ENCODE data around the gene TEAD1. TPM values are rescaled to one million over a fixed set of nuclear protein-coding genes. Genes with fewer than 3 reads are reported as not detected.

The TEAD1 gene
- total RNA-seq, 1 donor from 2014 or later, result 62.5 TPM

DNA sequence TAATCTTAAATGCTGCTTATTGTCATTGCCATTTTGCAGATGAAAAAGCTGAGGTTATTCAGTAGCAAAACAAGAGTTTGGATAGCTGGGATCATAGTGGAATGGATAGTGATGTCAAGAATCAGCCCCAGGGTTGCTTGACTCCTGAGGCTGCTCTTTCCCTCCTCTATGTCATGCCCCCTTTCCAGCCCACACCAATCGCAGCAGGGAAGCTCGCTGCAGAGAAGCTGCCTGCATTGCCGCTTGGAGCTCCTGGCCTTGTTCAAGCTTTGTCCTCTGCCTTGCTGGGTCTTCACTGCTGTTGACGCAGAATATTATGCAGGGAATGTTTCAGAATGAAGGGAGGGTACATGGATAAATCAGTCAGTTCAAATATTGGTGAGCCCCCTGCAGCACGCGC lies 206.1 kb downstream of the TEAD1 start:
- H3K36me3 Mint-ChIP-seq (ENCODE audit: unreplicated experiment), result peaks cover 15% of the 10 kb centered on the region

DNA sequence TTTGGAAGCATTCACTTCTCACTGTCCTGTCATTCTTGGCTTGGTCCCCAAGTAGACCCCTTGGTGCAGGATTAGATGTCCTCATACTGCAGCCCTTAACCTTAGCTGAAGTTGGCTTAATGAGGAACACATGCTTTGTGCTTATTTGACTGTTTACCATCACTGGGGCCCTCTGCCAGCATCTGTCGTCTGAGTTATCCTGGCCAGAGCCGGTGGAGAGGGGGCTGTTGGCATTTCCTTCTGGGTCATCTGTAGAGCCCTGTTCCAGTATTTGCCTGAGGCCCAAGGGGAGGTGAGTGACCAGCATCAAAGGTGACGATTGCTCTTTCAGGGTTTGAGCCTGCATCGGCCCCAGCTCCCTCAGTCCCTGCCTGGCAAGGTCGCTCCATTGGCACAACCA lies 208.4 kb downstream of the TEAD1 start:
- H3K4me1 Mint-ChIP-seq (ENCODE audit: low read depth, unreplicated experiment), result peaks cover 11% of the 10 kb centered on the region
- no peak for DNase-seq
- H3K27ac Mint-ChIP-seq (ENCODE audit: unreplicated experiment), result no peak overlapping the region
- H3K4me3 Mint-ChIP-seq (ENCODE audit: unreplicated experiment), result no peak overlapping the region
- H3K36me3 Mint-ChIP-seq (ENCODE audit: unreplicated experiment), result peaks cover 12% of the 10 kb centered on the region
- peaks cover 6% of the 10 kb centered on the region for H3K9me3 Mint-ChIP-seq (ENCODE audit: unreplicated experiment)
- TF ChIP-seq, protein P1, sequence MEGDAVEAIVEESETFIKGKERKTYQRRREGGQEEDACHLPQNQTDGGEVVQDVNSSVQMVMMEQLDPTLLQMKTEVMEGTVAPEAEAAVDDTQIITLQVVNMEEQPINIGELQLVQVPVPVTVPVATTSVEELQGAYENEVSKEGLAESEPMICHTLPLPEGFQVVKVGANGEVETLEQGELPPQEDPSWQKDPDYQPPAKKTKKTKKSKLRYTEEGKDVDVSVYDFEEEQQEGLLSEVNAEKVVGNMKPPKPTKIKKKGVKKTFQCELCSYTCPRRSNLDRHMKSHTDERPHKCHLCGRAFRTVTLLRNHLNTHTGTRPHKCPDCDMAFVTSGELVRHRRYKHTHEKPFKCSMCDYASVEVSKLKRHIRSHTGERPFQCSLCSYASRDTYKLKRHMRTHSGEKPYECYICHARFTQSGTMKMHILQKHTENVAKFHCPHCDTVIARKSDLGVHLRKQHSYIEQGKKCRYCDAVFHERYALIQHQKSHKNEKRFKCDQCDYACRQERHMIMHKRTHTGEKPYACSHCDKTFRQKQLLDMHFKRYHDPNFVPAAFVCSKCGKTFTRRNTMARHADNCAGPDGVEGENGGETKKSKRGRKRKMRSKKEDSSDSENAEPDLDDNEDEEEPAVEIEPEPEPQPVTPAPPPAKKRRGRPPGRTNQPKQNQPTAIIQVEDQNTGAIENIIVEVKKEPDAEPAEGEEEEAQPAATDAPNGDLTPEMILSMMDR (IDR thresholded peaks at IDR 0.05; ENCODE audit: partially characterized antibody, unreplicated experiment), result no peak
- H3K27me3 Mint-ChIP-seq (ENCODE audit: unreplicated experiment), result peaks cover 6% of the 10 kb centered on the region

More for the DNA sequence above, 206.1 kb downstream of the TEAD1 start:
- no peak overlapping the region for H3K27ac Mint-ChIP-seq (ENCODE audit: unreplicated experiment)
- peaks cover 6% of the 10 kb centered on the region for H3K4me1 Mint-ChIP-seq (ENCODE audit: low read depth, unreplicated experiment)
- peaks cover 8% of the 10 kb centered on the region for H3K27me3 Mint-ChIP-seq (ENCODE audit: unreplicated experiment)
- TF ChIP-seq, protein P1 (IDR thresholded peaks at IDR 0.05; ENCODE audit: partially characterized antibody, unreplicated experiment), result no peak
- DNase-seq, result no peak
- peaks cover 6% of the 10 kb centered on the region for H3K9me3 Mint-ChIP-seq (ENCODE audit: unreplicated experiment)
- no peak overlapping the region for H3K4me3 Mint-ChIP-seq (ENCODE audit: unreplicated experiment)

DNA sequence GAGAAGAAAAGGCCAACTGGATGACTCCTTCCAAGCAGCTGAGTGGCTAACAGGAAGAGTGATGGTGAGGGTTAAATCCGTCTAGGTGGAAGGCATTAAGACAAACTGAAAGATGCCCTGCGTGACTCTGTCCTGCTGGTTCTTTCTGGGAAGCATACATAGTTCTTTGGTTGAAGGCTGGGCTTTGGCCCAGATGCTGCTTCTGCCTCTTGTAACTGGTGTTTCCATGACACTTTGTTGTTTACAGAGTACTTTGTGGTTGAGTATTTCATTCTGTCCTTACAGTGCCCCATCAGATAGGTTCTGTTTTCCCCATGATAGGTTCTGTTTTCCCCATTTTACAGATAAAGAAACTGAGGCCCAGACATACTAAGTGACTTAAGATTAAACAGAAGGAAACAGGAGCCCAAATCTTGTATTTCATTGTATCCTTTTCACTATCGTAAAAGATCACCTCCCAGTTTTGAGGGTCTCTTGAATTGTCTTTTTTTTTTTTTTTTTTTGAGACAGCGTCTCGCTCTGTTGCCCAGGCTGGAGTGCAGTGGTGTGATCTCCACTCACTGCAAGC lies 210.6 kb downstream of the TEAD1 start:
- Mint-ChIP-seq H3K9me3 (ENCODE audit: unreplicated experiment) (peaks cover 8% of the 10 kb centered on the region), H3K4me3 (ENCODE audit: unreplicated experiment) (no peak overlapping the region), H3K4me1 (ENCODE audit: low read depth, unreplicated experiment) (peaks cover 15% of the 10 kb centered on the region), H3K27me3 (ENCODE audit: unreplicated experiment) (peaks cover 6% of the 10 kb centered on the region), H3K27ac (ENCODE audit: unreplicated experiment) (no peak overlapping the region), H3K36me3 (ENCODE audit: unreplicated experiment) (peaks cover 12% of the 10 kb centered on the region)
- DNase-seq, result no peak
- TF ChIP-seq, protein P1 (IDR thresholded peaks at IDR 0.05; ENCODE audit: partially characterized antibody, unreplicated experiment), result no peak

DNA sequence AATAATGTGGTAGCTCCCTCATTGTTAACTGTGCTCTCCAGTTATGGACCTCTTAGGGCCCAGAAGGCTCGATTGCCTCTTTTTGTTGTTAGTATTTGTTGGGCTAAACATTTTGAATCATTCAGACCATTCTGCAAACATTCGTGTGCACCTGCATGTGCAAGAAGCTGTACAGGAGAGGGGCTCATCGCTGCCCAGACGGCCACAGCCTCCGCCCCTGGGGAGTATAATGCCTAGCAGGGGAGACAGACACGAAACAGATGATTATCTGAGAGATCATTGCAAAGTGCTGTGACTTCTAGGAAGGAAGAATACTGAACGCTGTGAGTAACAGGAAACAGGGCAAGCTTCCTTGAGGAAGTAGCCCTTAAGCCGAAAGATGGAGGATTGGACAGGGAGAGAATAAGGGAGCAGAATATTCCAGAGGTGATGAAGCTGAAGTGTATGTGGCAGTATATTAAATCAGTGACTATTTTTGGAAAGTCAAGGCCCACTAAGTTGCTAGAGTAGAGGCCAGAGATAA lies 211.6 kb downstream of the TEAD1 start:
- no peak overlapping the region for H3K27ac Mint-ChIP-seq (ENCODE audit: unreplicated experiment)
- peaks cover 8% of the 10 kb centered on the region for H3K9me3 Mint-ChIP-seq (ENCODE audit: unreplicated experiment)
- H3K4me3 Mint-ChIP-seq (ENCODE audit: unreplicated experiment), result no peak overlapping the region
- peaks cover 10% of the 10 kb centered on the region for H3K36me3 Mint-ChIP-seq (ENCODE audit: unreplicated experiment)
- H3K4me1 Mint-ChIP-seq (ENCODE audit: low read depth, unreplicated experiment), result peaks cover 15% of the 10 kb centered on the region
- DNase-seq, result no peak
- TF ChIP-seq, protein P1 (IDR thresholded peaks at IDR 0.05; ENCODE audit: partially characterized antibody, unreplicated experiment), result no peak
- H3K27me3 Mint-ChIP-seq (ENCODE audit: unreplicated experiment), result peaks cover 6% of the 10 kb centered on the region

DNA sequence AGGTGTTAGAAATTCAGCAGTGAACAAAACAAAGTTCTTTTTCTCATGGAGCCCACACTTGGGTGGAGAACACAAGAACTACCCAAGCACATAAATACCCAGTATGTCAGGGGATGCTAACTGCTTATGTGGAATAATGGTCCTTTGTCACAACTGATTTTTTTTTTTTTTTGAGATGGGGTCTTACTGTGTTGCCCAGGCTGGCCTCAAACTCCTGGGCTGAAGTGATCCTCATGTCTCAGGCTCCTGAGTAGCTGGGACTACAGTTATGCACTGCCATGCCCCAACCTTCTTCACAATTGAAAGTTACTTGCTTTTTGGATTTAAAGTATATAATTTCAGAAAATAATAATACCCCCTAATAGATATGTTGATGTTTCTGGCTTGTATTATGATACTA lies 212.3 kb downstream of the TEAD1 start:
- TF ChIP-seq, protein P1 (IDR thresholded peaks at IDR 0.05; ENCODE audit: partially characterized antibody, unreplicated experiment), result no peak
- Mint-ChIP-seq H3K4me1 (ENCODE audit: low read depth, unreplicated experiment) (peaks cover 15% of the 10 kb centered on the region), H3K27ac (ENCODE audit: unreplicated experiment) (no peak overlapping the region), H3K9me3 (ENCODE audit: unreplicated experiment) (peaks cover 9% of the 10 kb centered on the region), H3K4me3 (ENCODE audit: unreplicated experiment) (no peak overlapping the region), H3K36me3 (ENCODE audit: unreplicated experiment) (peaks cover 7% of the 10 kb centered on the region), H3K27me3 (ENCODE audit: unreplicated experiment) (peaks cover 9% of the 10 kb centered on the region)
- no peak for DNase-seq
